Activated CD8-positive, alpha-beta memory T cell treated with anti-CD3 and anti-CD28 coated beads for 48 hours (primary cell): ENCODE results near the gene STEAP1B.

Experiments used
- DNase-seq, 3 experiments: peaks; one replicate each; pipeline ENCODE4 v3.0.0-alpha.2; 2020; ENCODE audit warnings: low read depth in 2 of 3, low spot score in 2 of 3

STEAP1B gene

GRCh38 chr7:22403344-22403743 lies 96.6 kb downstream of the STEAP1B start:
- no peak for DNase-seq

GRCh38 chr7:22402250-22402649 lies 97.7 kb downstream of the STEAP1B start:
- no peak for DNase-seq

- no peak for DNase-seq
Observed at GRCh38 chr7:22400936-22401553, 98.9 kb downstream of the STEAP1B start.

GRCh38 chr7:22400150-22400814 lies 99.7 kb downstream of the STEAP1B start:
- no peak for DNase-seq

- DNase-seq: no peak
Observed at GRCh38 chr7:22399546-22399945, 100.4 kb downstream of the STEAP1B start.

GRCh38 chr7:22399091-22399490 lies 100.9 kb downstream of the STEAP1B start:
- DNase-seq: no peak

- DNase-seq: no peak
Observed at GRCh38 chr7:22397981-22398380, 102.0 kb downstream of the STEAP1B start.

GRCh38 chr7:22395222-22395621 lies 104.8 kb downstream of the STEAP1B start:
- DNase-seq: no peak

- DNase-seq: no peak
Observed at GRCh38 chr7:22394739-22395138, 105.2 kb downstream of the STEAP1B start.

- DNase-seq: no peak
Observed at GRCh38 chr7:22393913-22394729, 105.9 kb downstream of the STEAP1B start.

GRCh38 chr7:22390516-22390915 lies 109.5 kb downstream of the STEAP1B start:
- DNase-seq: no peak

- DNase-seq: no peak
Observed at GRCh38 chr7:22389892-22390291, 110.1 kb downstream of the STEAP1B start.

GRCh38 chr7:22387583-22387982 lies 112.4 kb downstream of the STEAP1B start:
- DNase-seq: no peak

GRCh38 chr7:22386865-22387264 lies 113.1 kb downstream of the STEAP1B start:
- no peak for DNase-seq

- DNase-seq: no peak
Observed at GRCh38 chr7:22386206-22386858, 113.7 kb downstream of the STEAP1B start.

- no peak for DNase-seq
Observed at GRCh38 chr7:22385326-22385725, 114.7 kb downstream of the STEAP1B start.

GRCh38 chr7:22380333-22380732 lies 119.7 kb downstream of the STEAP1B start:
- no peak for DNase-seq

- no peak for DNase-seq
Observed at GRCh38 chr7:22378199-22378980, 121.6 kb downstream of the STEAP1B start.

- DNase-seq: no peak
Observed at GRCh38 chr7:22377703-22378102, 122.3 kb downstream of the STEAP1B start.

- DNase-seq: no peak
Observed at GRCh38 chr7:22375359-22376048, 124.5 kb downstream of the STEAP1B start.
